H1 (cell line): ENCODE results near the gene PRKG2. TPM values are rescaled to one million over a fixed set of nuclear protein-coding genes. Genes with fewer than 3 reads are reported as not detected.

ENCODE experiments used
- CTCF ChIA-PET: fragments of 300-600 bp; sonication (Branson Sonifier 250); formaldehyde crosslinking; loops from one replicate; lab custom pipeline; 2021; ENCODE audit not compliant: partially characterized antibody; lab: Charles Lee
- POLR2A ChIA-PET: fragments of 300-600 bp; sonication (Branson Sonifier 250); formaldehyde crosslinking; loops from one replicate; lab custom pipeline; 2021; ENCODE audit warnings: inconsistent platforms; ENCODE audit not compliant: partially characterized antibody; lab: Charles Lee
- DNase-seq, 2 experiments: peaks; one replicate each; pipeline versions ENCODE4 v3.0.0 to v3.0.0-alpha.2; 2010 to 2022; ENCODE audit warnings: low spot score in 2 of 2, low read depth in 1 of 2, mixed read lengths in 1 of 2
- FAIRE-seq: peaks from 2 replicates; lab custom pipeline; 2011; peaks lifted over from hg19 to GRCh38; lab: Jason Lieb, UNC
- H2AFZ ChIP-seq: 2 replicates; pipeline ENCODE4 v1.8.1; 2012; ENCODE audit warnings: low read length, inconsistent platforms
- H2AK5ac ChIP-seq: 2 replicates; pipeline ENCODE4 v1.6.1; 2013; ENCODE audit warnings: low read depth, low read length
- H2BK120ac ChIP-seq: replicated peaks from 2 replicates; pipeline ENCODE3; 2013; ENCODE audit warnings: low read depth, low read length, inconsistent platforms
- H2BK12ac ChIP-seq: 2 replicates; pipeline ENCODE4 v1.6.1; 2013; ENCODE audit warnings: low read depth, low read length
- H2BK15ac ChIP-seq: 2 replicates; pipeline ENCODE4 v1.6.1; 2013; ENCODE audit warnings: low read length
- H2BK20ac ChIP-seq: 2 replicates; pipeline ENCODE4 v1.6.1; 2013; ENCODE audit warnings: low read length
- H2BK5ac ChIP-seq: 2 replicates; pipeline ENCODE4 v1.6.1; 2013; ENCODE audit warnings: low read depth, low read length
- H3K14ac ChIP-seq: 2 replicates; pipeline ENCODE4 v1.6.1; 2013; ENCODE audit warnings: inconsistent platforms; ENCODE audit not compliant: insufficient read length
- H3K18ac ChIP-seq: 2 replicates; pipeline ENCODE4 v1.6.1; 2013; ENCODE audit warnings: low read length; ENCODE audit errors: extremely low read depth
- H3K23ac ChIP-seq: 2 replicates; pipeline ENCODE4 v1.6.1; 2013; ENCODE audit warnings: inconsistent platforms; ENCODE audit not compliant: insufficient read length
- H3K23me2 ChIP-seq: 2 replicates; pipeline ENCODE4 v1.6.1; 2013; ENCODE audit warnings: low read depth, low read length
- H3K27ac ChIP-seq: 2 replicates; pipeline ENCODE4 v1.6.1; 2011; ENCODE audit warnings: low read depth, low read length, inconsistent platforms
- H3K27me3 ChIP-seq, 4 experiments: replicated peaks in 1 of 4; 1 replicate in 1 of 4; 2 replicates in 3 of 4; pipeline versions ENCODE4 v1.6.1 to v1.8.1; 2011 to 2013; ENCODE audit warnings: low read length in 3 of 4, mild to moderate bottlenecking in 3 of 4, inconsistent platforms in 2 of 4, mixed read lengths in 2 of 4, moderate library complexity in 1 of 4; ENCODE audit not compliant: control insufficient read depth in 3 of 4, insufficient read depth in 3 of 4; ENCODE audit errors: extremely low read depth in 1 of 4
- H3K36me3 ChIP-seq, 4 experiments: 2 replicates each; pipeline versions ENCODE4 v1.6.1 to v1.8.1; 2011 to 2013; ENCODE audit warnings: mild to moderate bottlenecking in 4 of 4, low read length in 3 of 4, moderate library complexity in 2 of 4, control low read depth in 1 of 4, inconsistent platforms in 1 of 4; ENCODE audit not compliant: insufficient read depth in 4 of 4, control insufficient read depth in 2 of 4
- H3K4ac ChIP-seq: replicated peaks from 2 replicates; pipeline ENCODE3; 2013; ENCODE audit warnings: low read length, low read depth, mixed read lengths, inconsistent platforms; ENCODE audit not compliant: insufficient read length
- H3K4me1 ChIP-seq, 4 experiments: replicated peaks in 1 of 4; 1 replicate in 1 of 4; 2 replicates in 3 of 4; pipeline versions ENCODE4 v1.6.1 to v1.8.1; 2011 to 2013; ENCODE audit warnings: low read length in 3 of 4, inconsistent platforms in 2 of 4, mixed read lengths in 1 of 4; ENCODE audit not compliant: insufficient read depth in 4 of 4, control insufficient read depth in 3 of 4
- H3K4me2 ChIP-seq, 2 experiments: 2 replicates each; pipeline versions ENCODE4 v1.6.1 to v1.8.1; 2011 to 2013; ENCODE audit warnings: low read depth in 2 of 2, low read length in 2 of 2, control low read depth in 1 of 2, inconsistent platforms in 1 of 2, mild to moderate bottlenecking in 1 of 2; ENCODE audit not compliant: insufficient read depth in 1 of 2
- H3K4me3 ChIP-seq, 4 experiments: fragments of 200-600, 300-600 bp in 1 of 4; sonication (generic), shearing (Covaris generic), sonication (Bioruptor Twin) in 1 of 4; 2 replicates each; pipeline versions ENCODE4 v1.5.1 to v1.8.1; 2011 to 2016; ENCODE audit warnings: low read length in 4 of 4, low read depth in 3 of 4, control low read depth in 2 of 4, inconsistent platforms in 2 of 4, mild to moderate bottlenecking in 2 of 4, mixed read lengths in 1 of 4, moderate library complexity in 1 of 4; ENCODE audit not compliant: insufficient read depth in 2 of 4; ENCODE audit errors: extremely low read depth in 1 of 4
- H3K56ac ChIP-seq: replicated peaks from 2 replicates; pipeline ENCODE3; 2013; ENCODE audit warnings: low read depth, mild to moderate bottlenecking, mixed read lengths, low read length, inconsistent platforms; ENCODE audit not compliant: insufficient read length
- H3K79me1 ChIP-seq: 2 replicates; pipeline ENCODE4 v1.6.1; 2013; ENCODE audit warnings: low read depth, low read length, control low read depth
- H3K79me2 ChIP-seq, 2 experiments: 2 replicates each; pipeline versions ENCODE4 v1.6.1 to v1.8.1; 2012 to 2013; ENCODE audit warnings: low read length in 2 of 2, mild to moderate bottlenecking in 2 of 2, inconsistent platforms in 1 of 2; ENCODE audit not compliant: insufficient read depth in 2 of 2, control insufficient read depth in 1 of 2
- H3K9ac ChIP-seq, 4 experiments: replicated peaks in 1 of 4; 1 replicate in 1 of 4; 2 replicates in 3 of 4; pipeline versions ENCODE4 v1.6.1 to v1.8.1; 2011 to 2013; ENCODE audit warnings: low read depth in 3 of 4, low read length in 3 of 4, control low read depth in 2 of 4, mild to moderate bottlenecking in 2 of 4, moderate library complexity in 2 of 4, inconsistent platforms in 1 of 4; ENCODE audit errors: extremely low read depth in 1 of 4
- H3K9me3 ChIP-seq, 2 experiments: 2 replicates each; pipeline versions ENCODE4 v1.6.1 to v1.8.1; 2012 to 2013; ENCODE audit warnings: mild to moderate bottlenecking in 2 of 2, moderate library complexity in 2 of 2, control low read depth in 1 of 2, inconsistent platforms in 1 of 2, low read depth in 1 of 2, low read length in 1 of 2, mixed read lengths in 1 of 2; ENCODE audit not compliant: insufficient read depth in 2 of 2
- H4K20me1 ChIP-seq, 2 experiments: replicated peaks in 1 of 2; 2 replicates each; pipeline versions ENCODE3 to v1.8.1; 2011 to 2013; ENCODE audit warnings: inconsistent platforms in 2 of 2, low read length in 2 of 2, mild to moderate bottlenecking in 1 of 2; ENCODE audit not compliant: insufficient read depth in 2 of 2, control insufficient read depth in 1 of 2
- H4K5ac ChIP-seq: 2 replicates; pipeline ENCODE4 v1.6.1; 2013; ENCODE audit warnings: low read length, low read depth, mixed read lengths, inconsistent platforms; ENCODE audit not compliant: insufficient read length
- H4K8ac ChIP-seq: 2 replicates; pipeline ENCODE4 v1.8.0; 2013; ENCODE audit warnings: mild to moderate bottlenecking, moderate library complexity, low read length, inconsistent platforms; ENCODE audit not compliant: insufficient read depth; ENCODE audit errors: extremely low read depth
- H4K91ac ChIP-seq: replicated peaks from 2 replicates; pipeline ENCODE3; 2013; ENCODE audit warnings: low read length, mixed read lengths, inconsistent platforms; ENCODE audit not compliant: insufficient read length
- KDM4A ChIP-seq: IDR thresholded peaks from one replicate; pipeline ENCODE4 v1.7.1; 2012; ENCODE audit warnings: low read depth, mild to moderate bottlenecking, moderate library complexity, low read length, inconsistent platforms; ENCODE audit not compliant: severe bottlenecking
- MAX ChIP-seq: IDR thresholded peaks from 2 replicates; pipeline ENCODE4 v1.6.1; 2012; ENCODE audit warnings: inconsistent platforms
- RNF2 ChIP-seq: fragments of 200-900, 300-1000 bp; sonication (generic); IDR thresholded peaks from 2 replicates; pipeline ENCODE4 v1.7.1; 2016; ENCODE audit warnings: borderline replicate concordance, low read depth, mild to moderate bottlenecking, antibody characterized with exemption, low read length; ENCODE audit not compliant: poor library complexity, severe bottlenecking; ENCODE audit errors: missing control alignments
- SUZ12 ChIP-seq: fragments of 200-600 bp; sonication (generic); IDR thresholded peaks from 2 replicates; pipeline ENCODE4 v1.6.1; 2012; ENCODE audit warnings: mild to moderate bottlenecking, inconsistent platforms, low read length, moderate library complexity, mixed read lengths
- WGBS, 2 experiments: shearing (Covaris generic) in 1 of 2; methylation state at CpG; one replicate each; pipeline versions ENCODE4 v1.1.6 to v1.1.7; 2013 to 2015; ENCODE audit warnings: low lambda C conversion rate in 2 of 2, mixed read lengths in 2 of 2, inconsistent platforms in 1 of 2, low coverage in 1 of 2, missing lambda C conversion rate in 1 of 2; ENCODE audit not compliant: insufficient replicate concordance in 2 of 2, insufficient coverage in 1 of 2, insufficient read length in 1 of 2; ENCODE audit errors: extremely low coverage in 1 of 2, missing lambda C conversion rate in 1 of 2; 5-methylcytosine and 5-hydroxymethylcytosine counted together
- polyA plus RNA-seq, 7 experiments: library from polyadenylated mRNA; depleted of rRNA in 3 of 7; stranded (reverse) in 5 of 7; unstranded in 2 of 7; fragments of >200 nt in 5 of 7; fragments of 200-250 nt in 2 of 7; gene quantifications; 1 replicate in 5 of 7; 2 replicates in 1 of 7; 4 replicates in 1 of 7; pipeline versions ENCODE4 v1.2.1 to v1.2.3, GENCODE V29; 2011 to 2013; ENCODE audit warnings: missing spikeins in 2 of 7, mixed read lengths in 2 of 7
- total RNA-seq: library from RNA; stranded (reverse); fragmentation: NEBNext Ultra II Directional; extraction: Animal tissue kit (Norgen Biotek cat#: 25700); gene quantifications from 2 replicates; pipeline ENCODE4 v1.2.1, GENCODE V29; 2021

PRKG2 gene
- total and polyA plus RNA-seq, 2 of the 8 experiments (the other 6 are each of a cell fraction or from before 2014, with no cell fraction given), result 0.45 to 1.2 TPM

- peak overlapping the region; percentile 81 for H2AFZ ChIP-seq
- peak; percentile 34; the same call in 1 of the 2 replicates for TF ChIP-seq MAX
- peak; percentile 90 for TF ChIP-seq KDM4A
- TF ChIP-seq RNF2, result peak; percentile 54
- TF ChIP-seq SUZ12, result no peak; the same call in 1 of the 2 replicates
Measured at GRCh38 chr4:81214144-81214880, 710 bp downstream of the PRKG2 start.

More at GRCh38 chr4:81214144-81214880, 710 bp downstream of the PRKG2 start:
- Histone ChIP-seq H3K56ac (no peak overlapping the region), H2BK5ac (no peak overlapping the region), H3K23ac (no peak overlapping the region), H3K4me2 (peak overlapping the region; percentile 96), H3K27me3 (peaks cover 22 to 43% (median 39%) of the 10 kb centered on the region in 4 experiments), H3K9me3 (no peaks in the 10 kb centered on the region), H3K18ac (peak overlapping the region; percentile 71; the same call in 1 of the 2 replicates), H3K79me1 (no peaks in the 10 kb centered on the region), H3K14ac (no peak overlapping the region), H3K27ac (no peak overlapping the region), H4K91ac (no peak overlapping the region), H4K20me1 (peaks cover 0 to 2% of the 10 kb centered on the region in 2 experiments), H3K4me1 (peaks cover 0 to 3% (median 1%) of the 10 kb centered on the region in 4 experiments; a peak in 3 of 7 replicates), H2BK120ac (no peak overlapping the region), H2BK12ac (peak overlapping the region; percentile 68; the same call in 1 of the 2 replicates), H4K8ac (no peak overlapping the region; the same call in 1 of the 2 replicates), H4K5ac (no peak overlapping the region), H3K36me3 (no peaks in the 10 kb centered on the region), H3K23me2 (peaks cover 6% of the 10 kb centered on the region; the same call in 1 of the 2 replicates), H2AK5ac (no peak overlapping the region), H2BK15ac (no peak overlapping the region), H2BK20ac (0 out of 2 replicates have a peak overlapping the region, but pooled peaks have one; percentile 93), H3K4me3 (peak overlapping the region; percentile 52 to 67 (median 60)), H3K9ac (peak overlapping the region in 1 of 4 experiments; percentile 65; a peak in 1 of 7 replicates), H3K79me2 (no peaks in the 10 kb centered on the region), H3K4ac (no peak overlapping the region)
- ChIA-PET CTCF (interaction anchor here (2.1 to 4.0 kb wide), 2 partner anchors 46 to 144 kb away, joined by 7 to 13 read pairs; no protein-coding TSS in a partner anchor), POLR2A (interaction anchor here (1.5 kb wide), 1 partner anchor 61 kb away, joined by 7 read pairs; no protein-coding TSS in a partner anchor)
- 13% methylated on average over 29 of the region's 34 CpGs; no CpG with 5 or more reads in 1 of the 2 experiments for WGBS, 2 experiments
- FAIRE-seq (no peak), DNase-seq (no peak)
